NCI-H69 (cell line): ENCODE measurements around the gene CDK5R2.
A peak's percentile ranks its signal among the peaks of the same experiment; 100 is the strongest.

Experiments used
- DNase-seq: peaks from one replicate; lab custom pipeline; 2025; lab: John Stamatoyannopoulos, UW

CDK5R2 gene

DNA sequence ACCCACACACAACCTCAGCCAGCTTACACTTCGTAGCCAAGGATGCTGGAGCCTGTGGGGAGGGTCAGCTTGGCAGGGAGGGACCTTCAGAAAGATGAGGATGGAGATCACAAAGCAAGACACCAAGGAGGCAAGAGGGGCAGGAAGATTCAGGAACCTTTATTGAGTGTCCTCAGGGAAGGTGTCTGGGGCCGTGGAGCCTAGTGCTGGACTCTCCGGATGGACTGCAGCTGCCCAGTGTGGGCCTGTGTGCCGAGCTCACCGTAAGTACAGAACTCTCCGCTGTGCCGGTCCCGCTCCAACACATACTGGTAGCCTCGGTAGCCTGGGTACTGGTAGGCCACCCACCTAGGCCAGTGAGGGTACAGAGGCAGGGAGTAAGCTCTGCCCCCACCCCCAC, 30.6 kb downstream of the CDK5R2 start:
- DNase-seq = no peak

DNA sequence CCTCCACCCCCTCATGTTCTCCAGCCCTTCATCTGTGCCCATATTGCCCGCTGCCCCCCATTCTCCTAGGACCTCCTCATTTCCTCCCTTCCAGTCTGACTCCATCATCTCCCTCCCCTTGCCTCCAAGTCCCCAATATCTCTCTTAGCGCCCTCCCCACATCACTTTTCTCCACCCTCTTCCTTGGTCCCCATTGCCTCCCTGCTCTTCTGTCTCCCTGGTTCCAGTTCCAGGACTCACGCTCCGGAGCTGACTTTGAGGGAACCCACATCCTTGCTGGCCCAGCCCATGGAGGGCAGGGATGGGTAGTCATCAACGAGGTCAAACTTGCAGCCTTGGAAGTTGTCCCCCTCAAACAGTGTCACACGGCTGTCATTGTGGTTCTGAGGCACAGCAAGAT, 31.1 kb downstream of the CDK5R2 start:
- no peak for DNase-seq

DNA sequence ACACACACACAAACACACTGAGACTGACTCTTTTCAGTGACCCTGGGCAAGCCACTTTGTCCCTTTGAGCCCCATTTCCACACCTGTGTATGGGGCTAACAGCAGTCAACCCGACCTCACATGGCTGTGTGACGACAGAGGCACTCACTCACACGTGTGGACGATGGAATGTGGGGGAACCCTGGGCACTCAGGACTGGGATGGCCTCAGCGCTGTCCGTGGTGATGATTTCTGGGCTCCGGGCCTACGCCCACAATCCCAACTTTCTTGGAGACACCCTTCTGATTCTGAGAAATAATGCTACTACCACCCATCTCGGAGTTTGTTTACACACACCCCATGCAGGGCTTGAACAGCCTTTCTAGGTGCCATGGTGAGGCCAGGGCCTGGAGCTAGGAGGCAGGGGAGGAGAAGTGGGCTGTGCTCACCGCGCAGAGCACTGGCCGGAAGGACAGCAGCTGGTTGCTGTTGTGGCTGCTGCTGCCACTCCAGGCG, 32.3 kb downstream of the CDK5R2 start:
- DNase-seq = no peak

- DNase-seq = no peak
Measured at GRCh38 chr2:218992196-218992595, 32.7 kb downstream of the CDK5R2 start.

GRCh38 chr2:218992703-218993344, 33.4 kb downstream of the CDK5R2 start:
- no peak for DNase-seq

DNA sequence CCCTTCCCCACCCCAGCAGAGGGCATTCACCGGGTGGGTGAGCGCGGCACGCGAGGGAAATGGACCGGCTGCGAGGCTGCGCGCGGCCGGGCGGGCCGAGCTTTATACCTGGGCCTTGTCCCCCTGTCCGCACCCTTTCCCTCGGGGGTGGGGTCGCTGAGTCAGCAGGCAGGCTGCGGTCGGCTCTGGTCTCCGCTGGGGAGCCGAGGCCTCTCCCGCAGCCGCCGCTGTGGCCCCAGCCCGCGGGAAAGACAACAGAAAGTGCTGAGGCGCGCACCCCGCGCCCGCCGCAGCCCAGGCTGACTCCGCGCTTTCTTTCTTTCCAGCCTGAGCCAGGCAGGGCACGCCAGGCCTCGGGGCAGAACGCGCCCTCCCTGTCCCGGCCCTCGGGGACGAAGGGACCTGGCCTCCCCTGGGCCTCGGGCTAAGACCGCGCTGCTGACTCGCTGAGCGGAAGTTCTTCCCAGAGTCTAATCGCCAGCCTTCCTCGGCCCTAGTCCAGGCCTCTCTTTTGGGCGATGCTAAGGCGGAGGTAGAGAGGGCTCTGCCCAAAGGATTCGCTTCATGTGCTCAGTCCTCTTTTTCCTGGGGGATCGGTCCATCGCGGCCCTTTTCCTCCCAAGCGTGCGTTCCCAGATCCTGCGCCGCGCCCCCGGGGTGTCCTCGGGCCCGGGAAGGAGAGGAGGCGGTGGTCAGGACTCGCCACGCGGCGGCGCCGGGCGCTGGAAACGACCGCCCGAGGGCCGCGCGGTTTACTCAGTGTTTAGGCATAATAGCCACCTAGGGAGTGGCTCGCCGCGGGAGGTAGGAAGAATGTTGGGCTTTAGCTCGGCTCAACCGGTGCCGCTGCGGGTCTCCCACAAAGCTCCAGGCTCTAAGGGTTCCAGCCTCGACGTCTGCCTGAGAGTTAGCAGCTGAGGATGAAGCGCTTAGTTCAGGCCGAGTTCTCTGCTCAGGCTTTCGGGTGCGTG, 34.2 kb downstream of the CDK5R2 start, which contains the start of gene CRYBA2:
TSS of gene CRYBA2 (minus strand) at position 78 of the 971 bp plus-strand sequence. CDS start 246 bp downstream, outside the sequence.
- DNase-seq = peak; percentile 78

DNA sequence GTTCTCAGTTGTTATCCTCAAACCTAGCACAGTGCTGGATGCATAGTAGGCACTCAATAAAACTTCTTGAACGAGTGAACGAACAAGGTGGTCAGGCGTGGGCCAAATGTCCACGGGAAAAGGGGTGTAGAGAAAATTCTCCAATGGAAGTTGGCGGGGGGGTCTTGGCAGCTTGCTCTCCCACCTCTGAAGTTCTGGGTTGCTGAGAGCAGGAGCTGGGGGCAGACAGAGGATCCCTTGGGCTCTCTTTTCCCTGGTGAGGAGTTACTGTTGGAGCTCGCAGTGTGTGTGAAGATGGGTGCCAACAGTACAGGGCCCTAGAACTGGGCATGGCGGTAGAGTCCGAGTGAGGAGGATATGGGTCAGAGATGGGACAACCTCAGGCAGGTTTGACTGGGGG, 36.1 kb downstream of the CDK5R2 start:
- peak; percentile 25 for DNase-seq

DNA sequence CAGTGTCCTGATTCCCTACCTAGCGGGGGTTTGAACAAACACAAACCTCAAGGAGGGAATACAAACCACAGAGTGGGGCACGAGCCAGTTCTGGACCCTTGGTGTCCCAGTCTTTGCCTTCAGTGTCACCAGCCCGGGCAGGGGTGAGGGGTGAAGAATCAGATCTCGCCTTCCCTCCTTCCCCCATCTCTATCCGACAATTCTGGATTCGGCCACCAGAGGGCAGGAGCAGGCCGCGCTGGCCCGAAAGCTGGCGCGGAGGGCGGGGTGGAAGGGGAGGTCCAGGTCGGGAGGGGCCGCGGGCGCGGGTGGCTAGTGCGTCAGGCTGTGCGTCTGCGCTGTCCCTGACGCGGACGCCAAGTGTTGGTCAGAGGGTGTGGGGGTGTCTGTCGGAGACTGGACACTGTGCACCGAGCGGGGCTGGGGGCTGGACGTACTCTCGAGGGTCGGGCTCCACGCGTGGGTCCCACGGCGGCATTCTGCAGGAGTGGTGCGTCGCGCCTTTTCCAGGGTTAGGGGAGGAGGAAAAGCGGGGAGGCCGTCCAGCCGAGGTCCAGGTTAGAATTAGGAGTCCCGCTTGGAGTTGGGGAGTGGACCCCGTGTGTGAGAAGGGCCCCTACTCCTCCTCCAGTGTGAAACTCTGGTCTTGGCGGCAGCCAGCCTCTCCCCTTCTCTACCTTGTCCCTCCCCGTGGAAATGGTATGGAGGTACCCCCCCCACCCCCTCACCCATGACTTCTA, 36.7 kb downstream of the CDK5R2 start:
- peak; percentile 88 for DNase-seq

- DNase-seq = peak; percentile 92
Measured at GRCh38 chr2:218996937-218997336, 37.5 kb downstream of the CDK5R2 start.

- peak; percentile 47 for DNase-seq
Measured at GRCh38 chr2:218997731-218998130, 38.3 kb downstream of the CDK5R2 start.

- DNase-seq = peak; percentile 5
Measured at GRCh38 chr2:218998414-218999002, 39.0 kb downstream of the CDK5R2 start.

DNA sequence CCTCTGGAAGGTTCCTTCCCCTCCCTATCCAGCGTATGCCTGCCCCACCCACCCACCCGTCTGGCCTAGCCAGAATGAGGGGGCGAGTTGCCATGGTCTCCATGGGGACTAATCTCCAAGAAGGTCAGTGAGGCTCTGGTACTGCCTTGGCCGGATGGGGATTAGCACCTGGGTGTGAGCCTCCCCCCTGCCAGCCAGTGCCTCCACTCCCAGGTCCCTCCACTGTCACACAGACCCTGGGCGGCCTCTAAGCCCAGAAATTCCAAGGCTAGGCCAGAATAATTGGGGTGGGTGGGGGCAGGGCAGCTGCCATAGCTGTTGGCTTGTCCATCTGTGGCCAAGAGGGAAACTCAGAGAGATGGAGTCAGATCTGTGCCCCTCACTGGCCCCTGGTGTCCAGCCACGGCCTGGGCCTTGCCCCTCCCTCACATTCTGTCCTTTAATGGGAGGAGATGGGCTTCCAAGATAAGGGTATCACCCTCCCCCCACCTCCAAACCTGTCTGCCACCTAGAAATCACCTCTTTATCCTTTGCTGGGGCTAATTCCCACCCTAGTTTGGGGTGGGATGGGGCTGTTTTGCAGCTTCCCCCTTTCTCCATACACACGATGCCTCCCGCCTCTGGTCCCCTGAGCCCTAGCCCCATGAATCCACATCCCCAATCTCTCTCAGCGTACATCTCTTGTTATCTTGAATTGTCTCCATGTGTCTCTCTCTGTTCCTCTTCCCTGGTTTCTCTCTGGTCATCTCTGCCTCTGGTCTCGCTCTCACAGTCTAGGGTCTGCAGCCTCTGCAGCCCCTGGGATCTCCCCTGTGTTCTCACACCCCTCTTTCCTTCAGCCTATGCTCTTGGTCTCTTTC, 39.8 kb downstream of the CDK5R2 start:
- peak; percentile 18 for DNase-seq

GRCh38 chr2:218999881-219000568, 40.6 kb downstream of the CDK5R2 start:
- peak; percentile 91 for DNase-seq

GRCh38 chr2:219000569-219000960, 41.1 kb downstream of the CDK5R2 start:
- DNase-seq = peak; percentile 47

- peak; percentile 67 for DNase-seq
Measured at GRCh38 chr2:219001100-219001576, 41.7 kb downstream of the CDK5R2 start.

GRCh38 chr2:219001577-219002394, 42.3 kb downstream of the CDK5R2 start:
- peak; percentile 98 for DNase-seq

- DNase-seq = peak; percentile 91
Measured at GRCh38 chr2:219002395-219003266, 43.2 kb downstream of the CDK5R2 start.

DNA sequence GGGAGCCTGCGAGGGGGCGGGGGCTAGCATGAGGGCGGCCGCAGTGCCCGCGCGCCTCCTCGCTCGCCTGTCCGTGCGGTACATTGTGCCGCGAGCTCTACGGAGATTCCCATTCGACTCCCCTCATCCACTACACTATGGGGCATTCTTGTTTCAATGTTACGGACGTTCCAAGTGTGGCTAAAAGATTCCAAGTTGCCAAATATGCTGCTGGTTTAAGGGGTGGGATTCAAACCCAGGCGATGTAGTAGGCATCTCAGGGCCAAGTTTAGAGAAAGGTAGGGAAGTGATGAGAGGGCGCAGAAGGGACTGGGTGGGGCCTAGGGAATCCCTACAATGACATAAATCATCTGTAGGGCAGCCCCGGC, 43.8 kb downstream of the CDK5R2 start:
- DNase-seq = peak; percentile 26
